IPS-18c (cell line): ENCODE results near the gene FAM204A.

ENCODE experiments used
- H3K4me3 ChIP-seq: 2 replicates; pipeline ENCODE4 v1.7.0; 2013; ENCODE audit warnings: low read depth, mild to moderate bottlenecking, low read length, moderate library complexity; ENCODE audit not compliant: insufficient read depth
- H3K9me3 ChIP-seq: one replicate; pipeline ENCODE4 v1.6.1; 2013; ENCODE audit warnings: mild to moderate bottlenecking, low read length, moderate library complexity; ENCODE audit not compliant: control insufficient read depth, insufficient read depth

FAM204A gene

GRCh38 chr10:118301211-118301610 lies 40.9 kb downstream of the FAM204A start:
- H3K9me3 ChIP-seq = no peaks in the 10 kb centered on the region
- no peak overlapping the region for H3K4me3 ChIP-seq

- no peak overlapping the region for H3K4me3 ChIP-seq
- H3K9me3 ChIP-seq = no peaks in the 10 kb centered on the region
These were observed 41.8 kb downstream of the FAM204A start for GRCh38 chr10:118300320-118300719.

GRCh38 chr10:118298787-118299186 lies 43.3 kb downstream of the FAM204A start:
- Histone ChIP-seq H3K4me3 (no peak overlapping the region), H3K9me3 (no peaks in the 10 kb centered on the region)

GRCh38 chr10:118291122-118291521 lies 51.0 kb downstream of the FAM204A start:
- Histone ChIP-seq H3K9me3 (no peaks in the 10 kb centered on the region), H3K4me3 (no peak overlapping the region)

GRCh38 chr10:118290471-118290995 lies 51.6 kb downstream of the FAM204A start:
- H3K4me3 ChIP-seq = no peak overlapping the region

GRCh38 chr10:118287076-118287806 lies 54.9 kb downstream of the FAM204A start:
- no peaks in the 10 kb centered on the region for H3K9me3 ChIP-seq
- H3K4me3 ChIP-seq = no peak overlapping the region

More at GRCh38 chr10:118290471-118290995, 51.6 kb downstream of the FAM204A start:
- H3K9me3 ChIP-seq = no peaks in the 10 kb centered on the region

- H3K9me3 ChIP-seq = no peaks in the 10 kb centered on the region
These were observed 55.9 kb downstream of the FAM204A start for GRCh38 chr10:118286051-118286838.

GRCh38 chr10:118282670-118283069 lies 59.5 kb downstream of the FAM204A start:
- peaks cover 2% of the 10 kb centered on the region for H3K9me3 ChIP-seq

More at GRCh38 chr10:118286051-118286838, 55.9 kb downstream of the FAM204A start:
- H3K4me3 ChIP-seq = no peak overlapping the region

GRCh38 chr10:118278649-118279048 lies 63.5 kb downstream of the FAM204A start:
- Histone ChIP-seq H3K9me3 (peaks cover 2% of the 10 kb centered on the region), H3K4me3 (no peak overlapping the region)

More at GRCh38 chr10:118282670-118283069, 59.5 kb downstream of the FAM204A start:
- no peak overlapping the region for H3K4me3 ChIP-seq

GRCh38 chr10:118277871-118278270 lies 64.3 kb downstream of the FAM204A start:
- peaks cover 2% of the 10 kb centered on the region for H3K9me3 ChIP-seq
- H3K4me3 ChIP-seq = no peak overlapping the region

- H3K4me3 ChIP-seq = no peak overlapping the region
- peaks cover 2% of the 10 kb centered on the region for H3K9me3 ChIP-seq
These were observed 65.4 kb downstream of the FAM204A start for GRCh38 chr10:118276727-118277126.

GRCh38 chr10:118276204-118276603 lies 65.9 kb downstream of the FAM204A start:
- Histone ChIP-seq H3K9me3 (peaks cover 2% of the 10 kb centered on the region), H3K4me3 (no peak overlapping the region)

- Histone ChIP-seq H3K9me3 (peaks cover 2% of the 10 kb centered on the region), H3K4me3 (no peak overlapping the region)
These were observed 68.5 kb downstream of the FAM204A start for GRCh38 chr10:118273662-118274061.

GRCh38 chr10:118272767-118273166 lies 69.4 kb downstream of the FAM204A start:
- Histone ChIP-seq H3K4me3 (no peak overlapping the region), H3K9me3 (no peaks in the 10 kb centered on the region)

GRCh38 chr10:118272149-118272721 lies 69.9 kb downstream of the FAM204A start:
- H3K9me3 ChIP-seq = no peaks in the 10 kb centered on the region

GRCh38 chr10:118271671-118272070 lies 70.5 kb downstream of the FAM204A start:
- peak overlapping the region; percentile 32; the same call in 1 of the 2 replicates for H3K4me3 ChIP-seq
- H3K9me3 ChIP-seq = no peaks in the 10 kb centered on the region

More at GRCh38 chr10:118272149-118272721, 69.9 kb downstream of the FAM204A start:
- H3K4me3 ChIP-seq = peak overlapping the region; percentile 32; the same call in 1 of the 2 replicates

- Histone ChIP-seq H3K9me3 (no peaks in the 10 kb centered on the region), H3K4me3 (no peak overlapping the region)
These were observed 75.9 kb downstream of the FAM204A start for GRCh38 chr10:118266098-118266748.
